DMS53 treated with DMSO at 0.1 percent for 48 hours (cell line): ENCODE data around the gene USP17L11.
"Not testable (repeated sequence)": the region's sequence is repeated elsewhere in the genome, so short reads cannot be mapped to it uniquely, and the experiment has no call there.

ENCODE experiments used
- DNase-seq: peaks from one replicate; lab custom pipeline; 2025; ENCODE audit not compliant: unreplicated experiment; lab: John Stamatoyannopoulos, UW

The USP17L11 gene, protein sequence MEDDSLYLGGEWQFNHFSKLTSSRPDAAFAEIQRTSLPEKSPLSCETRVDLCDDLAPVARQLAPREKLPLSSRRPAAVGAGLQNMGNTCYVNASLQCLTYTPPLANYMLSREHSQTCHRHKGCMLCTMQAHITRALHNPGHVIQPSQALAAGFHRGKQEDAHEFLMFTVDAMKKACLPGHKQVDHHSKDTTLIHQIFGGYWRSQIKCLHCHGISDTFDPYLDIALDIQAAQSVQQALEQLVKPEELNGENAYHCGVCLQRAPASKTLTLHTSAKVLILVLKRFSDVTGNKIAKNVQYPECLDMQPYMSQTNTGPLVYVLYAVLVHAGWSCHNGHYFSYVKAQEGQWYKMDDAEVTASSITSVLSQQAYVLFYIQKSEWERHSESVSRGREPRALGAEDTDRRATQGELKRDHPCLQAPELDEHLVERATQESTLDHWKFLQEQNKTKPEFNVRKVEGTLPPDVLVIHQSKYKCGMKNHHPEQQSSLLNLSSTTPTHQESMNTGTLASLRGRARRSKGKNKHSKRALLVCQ

GRCh38 chr4:9215105-9215504 is at the start of gene USP17L11:
Gene USP17L11 (plus strand): TSS chr4:9215405. CDS start chr4:9215405, 0 bp downstream.
- DNase-seq, result not testable (repeated sequence)

GRCh38 chr4:9165990-9166389 is 49.2 kb upstream of the USP17L11 start:
- DNase-seq, result not testable (repeated sequence)

DNA sequence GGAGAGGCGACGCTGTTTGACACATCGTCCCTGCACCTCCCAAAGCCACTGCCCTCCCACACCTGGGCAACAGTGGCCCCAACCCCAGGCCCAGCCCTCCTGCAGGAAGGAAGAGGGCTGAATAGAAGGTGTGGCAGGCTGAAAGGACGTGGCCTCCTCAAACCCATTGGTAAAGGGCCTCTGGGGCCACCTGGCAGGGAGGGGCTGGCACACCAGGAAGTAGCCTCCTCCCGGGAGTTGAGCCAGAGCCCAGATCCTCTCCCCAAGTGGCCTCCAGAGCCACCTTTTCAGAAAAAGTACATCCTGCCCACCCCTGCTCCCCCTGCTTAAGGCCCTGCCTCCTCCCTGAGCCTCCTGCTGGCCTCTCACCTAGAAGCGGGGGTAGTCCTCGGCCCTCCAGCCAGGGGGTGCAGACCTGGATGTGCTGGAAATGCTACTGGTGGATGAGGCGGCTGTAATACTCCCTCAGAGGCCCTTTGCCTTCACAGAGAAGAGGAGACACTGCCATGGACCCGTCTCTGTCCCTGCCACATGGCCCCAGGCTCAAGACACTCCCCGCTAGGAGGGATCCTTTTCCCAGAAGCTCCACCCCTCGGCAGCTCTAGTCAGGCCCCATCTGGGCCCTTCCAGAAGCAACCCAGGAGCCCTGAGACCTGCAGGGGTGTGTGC is 45.3 kb upstream of the USP17L11 start, which contains the start of gene FAM90A26:
Gene FAM90A26, plus strand, starts transcription at position 619 of the 669 bp plus-strand sequence. CDS start 2,764 bp downstream, outside the sequence.
- DNase-seq, result not testable (repeated sequence)

DNA sequence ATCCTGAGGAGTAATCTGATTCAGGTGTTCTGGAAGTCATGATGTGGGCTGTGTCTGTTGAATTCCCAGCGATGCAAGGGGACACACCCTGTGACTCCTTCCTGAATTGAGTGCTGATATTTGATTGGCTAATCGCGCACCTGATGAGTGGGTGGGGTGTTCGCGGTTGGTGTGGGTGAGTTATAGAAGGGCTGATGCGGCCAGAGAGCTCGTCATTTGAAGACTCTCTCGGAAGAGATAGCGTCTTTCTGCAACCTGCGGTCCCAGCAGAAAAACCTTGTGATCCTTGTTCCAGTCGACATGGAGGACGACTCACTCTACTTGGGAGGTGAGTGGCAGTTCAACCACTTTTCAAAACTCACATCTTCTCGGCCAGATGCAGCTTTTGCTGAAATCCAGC is 4.8 kb upstream of the USP17L11 start, which contains the start of gene USP17L10:
Gene USP17L10, plus strand, starts transcription at position 301 of the 400 bp plus-strand sequence. Its CDS starts 0 bp downstream, at position 301.
- not testable (repeated sequence) for DNase-seq

- DNase-seq, result not testable (repeated sequence)
Observed at GRCh38 chr4:9214701-9215100, 504 bp upstream of the USP17L11 start.

GRCh38 chr4:9219852-9220251 is 4.6 kb downstream of the USP17L11 start, which contains the start of gene USP17L12:
Gene USP17L12 (plus strand): TSS chr4:9220152. CDS start chr4:9220152, 0 bp downstream.
- not testable (repeated sequence) for DNase-seq

GRCh38 chr4:9224596-9224995 is 9.4 kb downstream of the USP17L11 start, which contains the start of gene USP17L13:
Gene USP17L13 (plus strand): TSS chr4:9224896. CDS start chr4:9224896, 0 bp downstream.
- DNase-seq, result not testable (repeated sequence)

DNA sequence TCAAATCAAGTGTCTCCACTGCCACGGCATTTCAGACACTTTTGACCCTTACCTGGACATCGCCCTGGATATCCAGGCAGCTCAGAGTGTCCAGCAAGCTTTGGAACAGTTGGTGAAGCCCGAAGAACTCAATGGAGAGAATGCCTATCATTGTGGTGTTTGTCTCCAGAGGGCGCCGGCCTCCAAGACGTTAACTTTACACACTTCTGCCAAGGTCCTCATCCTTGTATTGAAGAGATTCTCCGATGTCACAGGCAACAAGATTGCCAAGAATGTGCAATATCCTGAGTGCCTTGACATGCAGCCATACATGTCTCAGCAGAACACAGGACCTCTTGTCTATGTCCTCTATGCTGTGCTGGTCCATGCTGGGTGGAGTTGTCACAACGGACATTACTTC is 15.0 kb downstream of the USP17L11 start:
- DNase-seq, result not testable (repeated sequence)

- DNase-seq, result not testable (repeated sequence)
Observed at GRCh38 chr4:9234085-9234484, 18.9 kb downstream of the USP17L11 start, which contains the start of gene USP17L15. Gene USP17L15 (plus strand): TSS chr4:9234385. CDS start chr4:9234385, 0 bp downstream.

DNA sequence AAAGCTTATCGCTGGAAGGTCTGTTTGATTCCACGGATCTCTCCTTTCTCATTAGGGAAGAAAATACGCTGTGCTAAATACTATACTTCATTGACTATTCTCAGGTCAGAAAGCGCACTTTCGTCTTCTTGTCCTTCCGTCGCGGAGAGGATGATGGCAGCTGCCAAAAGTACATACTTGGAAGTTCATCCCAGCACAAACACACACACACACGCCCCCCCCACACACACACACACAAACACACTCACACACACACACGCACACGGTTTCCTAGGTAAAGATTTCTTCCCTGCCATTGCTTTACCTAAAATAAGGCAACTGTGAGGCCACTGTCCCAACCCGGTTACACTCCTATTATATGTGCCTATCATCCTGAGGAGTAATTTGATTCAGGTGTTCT is 23.3 kb downstream of the USP17L11 start:
- DNase-seq, result not testable (repeated sequence)

GRCh38 chr4:9243579-9243978 is 28.4 kb downstream of the USP17L11 start, which contains the start of gene USP17L17:
Gene USP17L17 (plus strand): TSS chr4:9243879. CDS start chr4:9243879, 0 bp downstream.
- not testable (repeated sequence) for DNase-seq

DNA sequence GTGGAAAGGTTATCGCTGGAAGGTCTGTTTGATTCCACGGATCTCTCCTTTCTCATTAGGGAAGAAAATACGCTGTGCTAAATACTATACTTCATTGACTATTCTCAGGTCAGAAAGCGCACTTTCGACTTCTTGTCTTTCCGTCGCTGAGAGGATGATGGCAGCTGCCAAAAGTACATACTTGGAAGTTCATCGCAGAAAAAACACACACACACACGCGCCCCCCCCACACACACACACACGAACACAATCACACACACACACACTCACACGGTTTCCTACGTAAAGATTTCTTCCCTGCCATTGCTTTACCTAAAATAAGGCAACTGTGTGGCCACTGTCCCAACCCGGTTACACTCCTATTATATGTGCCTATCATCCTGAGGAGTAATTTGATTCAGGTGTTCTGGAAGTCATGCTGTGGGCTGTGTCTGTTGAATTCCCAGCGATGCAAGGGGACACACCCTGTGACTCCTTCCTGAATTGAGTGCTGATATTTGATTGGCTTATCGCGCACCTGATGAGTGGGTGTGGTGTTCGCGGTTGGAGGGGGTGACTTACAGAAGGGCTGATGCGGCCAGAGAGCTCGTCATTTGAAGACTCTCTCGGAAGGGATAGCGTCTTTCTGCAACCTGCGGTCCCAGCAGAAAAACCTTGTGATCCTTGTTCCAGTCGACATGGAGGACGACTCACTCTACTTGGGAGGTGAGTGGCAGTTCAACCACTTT is 32.9 kb downstream of the USP17L11 start, which contains the start of gene USP17L18:
Gene USP17L18, plus strand, starts transcription at position 678 of the 728 bp plus-strand sequence. Its CDS starts 0 bp downstream, at position 678.
- not testable (repeated sequence) for DNase-seq

- not testable (repeated sequence) for DNase-seq
Observed at GRCh38 chr4:9253078-9253477, 37.9 kb downstream of the USP17L11 start, which contains the start of gene USP17L19. Gene USP17L19 (plus strand): TSS chr4:9253378. CDS start chr4:9253378, 0 bp downstream.

GRCh38 chr4:9257824-9258223 is 42.6 kb downstream of the USP17L11 start, which contains the start of gene USP17L20:
Gene USP17L20 (plus strand): TSS chr4:9258124. CDS start chr4:9258124, 0 bp downstream.
- DNase-seq, result not testable (repeated sequence)

DNA sequence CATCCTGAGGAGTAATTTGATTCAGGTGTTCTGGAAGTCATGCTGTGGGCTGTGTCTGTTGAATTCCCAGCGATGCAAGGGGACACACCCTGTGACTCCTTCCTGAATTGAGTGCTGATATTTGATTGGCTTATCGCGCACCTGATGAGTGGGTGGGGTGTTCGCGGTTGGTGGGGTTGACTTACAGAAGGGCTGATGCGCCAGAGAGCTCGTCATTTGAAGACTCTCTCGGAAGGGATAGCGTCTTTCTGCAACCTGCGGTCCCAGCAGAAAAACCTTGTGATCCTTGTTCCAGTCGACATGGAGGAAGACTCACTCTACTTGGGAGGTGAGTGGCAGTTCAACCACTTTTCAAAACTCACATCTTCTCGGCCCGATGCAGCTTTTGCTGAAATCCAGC is 47.4 kb downstream of the USP17L11 start, which contains the start of gene USP17L21:
Gene USP17L21, plus strand, starts transcription at position 301 of the 400 bp plus-strand sequence. Its CDS starts 0 bp downstream, at position 301.
- not testable (repeated sequence) for DNase-seq
